LHCN-M2 (cell line): ENCODE results near the gene DOHH. TPM values are rescaled to one million over a fixed set of nuclear protein-coding genes. Genes with fewer than 3 reads are reported as not detected.

ENCODE experiments used
- DNase-seq: peaks from one replicate; pipeline ENCODE4 v3.0.0-alpha.2; 2012; ENCODE audit warnings: low read depth
- total RNA-seq: library from RNA; depleted of rRNA; stranded (reverse); fragments of >200 nt; gene quantifications from 2 replicates; pipeline ENCODE4 v1.2.3, GENCODE V29; 2014; rRNA removed

Gene DOHH
- total RNA-seq, 1 experiment from 2014 or later = 25.0 TPM

DNA sequence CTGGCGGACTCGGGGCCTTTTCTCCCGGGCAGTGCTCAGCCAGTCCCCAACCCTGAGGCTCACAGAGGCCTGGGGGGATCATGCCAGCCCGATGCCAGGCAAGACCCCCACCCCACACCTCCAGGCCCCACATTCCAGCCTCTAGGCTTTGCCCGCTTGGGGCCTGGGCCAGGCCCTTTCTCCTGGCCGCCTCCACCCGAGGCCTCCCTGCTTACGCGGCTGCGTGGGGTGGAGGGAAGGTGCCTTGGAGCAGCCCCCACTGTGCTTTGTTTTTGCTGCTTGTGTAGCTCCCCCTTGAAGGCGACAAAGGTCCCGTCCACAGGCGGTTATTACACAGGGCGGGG is 58.5 kb downstream of the DOHH start:
- DNase-seq = no peak

GRCh38 chr19:3441089-3441985 is 59.1 kb downstream of the DOHH start:
- DNase-seq = no peak

Other genes with a start within 250 kb of the DOHH start
- 53.3 and 61.3 TPM in 2 replicates for gene NFIC, start 134.1 kb downstream of the DOHH start, total RNA-seq
- gene SMIM24, start 20.1 kb downstream of the DOHH start, total RNA-seq = 0.40 TPM in 1 of 2 replicates, not detected in the other
- not detected in 2 replicates for gene SMIM44, start 17.2 kb downstream of the DOHH start, total RNA-seq
- gene FZR1, start 5.6 kb upstream of the DOHH start, total RNA-seq = 56.5 and 60.1 TPM in 2 replicates
- not detected in 2 replicates for gene TEKTIP1, start 38.5 kb upstream of the DOHH start, total RNA-seq
- gene MFSD12, start 56.9 kb upstream of the DOHH start, total RNA-seq = 115 and 145 TPM in 2 replicates
- 127 and 135 TPM in 2 replicates for gene HMG20B, start 72.3 kb upstream of the DOHH start, total RNA-seq
- gene GIPC3, start 84.8 kb upstream of the DOHH start, total RNA-seq = 0.06 and 0.17 TPM in 2 replicates
- 0.57 and 0.64 TPM in 2 replicates for gene TBXA2R, start 106.2 kb upstream of the DOHH start, total RNA-seq
- 32.3 and 35.8 TPM in 2 replicates for gene CACTIN, start 126.1 kb upstream of the DOHH start, total RNA-seq
- gene PIP5K1C, start 199.8 kb upstream of the DOHH start, total RNA-seq = 26.4 and 29.0 TPM in 2 replicates
- gene TJP3, start 207.7 kb upstream of the DOHH start, total RNA-seq = not detected in 2 replicates